ENCODE results near the gene RASSF3.
A peak's percentile ranks its signal among the peaks of the same experiment; 100 is the strongest.
"Not testable (repeated sequence)": the region's sequence is repeated elsewhere in the genome, so short reads cannot be mapped to it uniquely, and the experiment has no call there.

RASSF3 gene

GRCh38 chr12:64621257-64621942 is 11.1 kb downstream of the RASSF3 start:
- no peaks in the 10 kb centered on the region for H3K36me3 ChIP-seq (ENCODE audit: control insufficient read depth in 1 of 2, insufficient read depth in 2 of 2, low read length in 2 of 2)
- H4K8ac ChIP-seq (ENCODE audit: low read depth, low read length) = no peak overlapping the region
- no peak overlapping the region for H3K14ac ChIP-seq (ENCODE audit: low read length)
- no peak overlapping the region for H3K4me2 ChIP-seq (ENCODE audit: low read length)
- peaks cover 1% of the 10 kb centered on the region for H3K79me1 ChIP-seq (ENCODE audit: low read length)
- no peak overlapping the region for H2BK5ac ChIP-seq (ENCODE audit: low read depth, low read length, poor library complexity)
- H4K12ac ChIP-seq (ENCODE audit: low read depth, low read length) = no peak overlapping the region
- no peak overlapping the region for H2BK12ac ChIP-seq (ENCODE audit: low read length)
- no peak overlapping the region for H2AK5ac ChIP-seq (ENCODE audit: low read length)
- no peak overlapping the region for H4K91ac ChIP-seq (ENCODE audit: low read depth, low read length)
- no peak overlapping the region for H3K18ac ChIP-seq (ENCODE audit: low read length)
- peaks cover 0 to 2% of the 10 kb centered on the region in 2 experiments for H3K4me1 ChIP-seq (ENCODE audit: control insufficient read depth in 1 of 2, insufficient read depth in 2 of 2, low read length in 2 of 2)
- H3K79me2 ChIP-seq (ENCODE audit: control insufficient read depth, insufficient read depth, low read length, poor library complexity) = no peaks in the 10 kb centered on the region
- no CpG with 5 or more reads among the region's 13 CpGs for WGBS (ENCODE audit: extremely low coverage, insufficient coverage, insufficient read length)
- H3K23ac ChIP-seq (ENCODE audit: low read length) = no peak overlapping the region
- DNase-seq = peak; percentile 80 to 87
- no peaks in the 10 kb centered on the region for H3K9me3 ChIP-seq (ENCODE audit: insufficient read depth, low read depth, low read length)
- no peak overlapping the region for H3K4me3 ChIP-seq (ENCODE audit: low read depth, low read length)
- H2AFZ ChIP-seq (ENCODE audit: insufficient read depth, low read length, poor library complexity) = no peak overlapping the region
- H3K27me3 ChIP-seq (ENCODE audit: insufficient read depth, low read length) = no peaks in the 10 kb centered on the region
- H3K4ac ChIP-seq (ENCODE audit: low read depth, low read length) = no peak overlapping the region
- no peak overlapping the region for H3K9ac ChIP-seq (ENCODE audit: low read length)
- H3K27ac ChIP-seq (ENCODE audit: low read depth, low read length) = no peak overlapping the region
- H2BK120ac ChIP-seq (ENCODE audit: insufficient read depth, low read length, poor library complexity) = no peak overlapping the region

GRCh38 chr12:64624035-64624434 is 13.7 kb downstream of the RASSF3 start:
- Histone ChIP-seq H4K91ac (ENCODE audit: low read depth, low read length) (no peak overlapping the region), H3K9me3 (ENCODE audit: insufficient read depth, low read depth, low read length) (no peaks in the 10 kb centered on the region), H3K4me3 (ENCODE audit: low read depth, low read length) (no peak overlapping the region), H3K4me1 (ENCODE audit: control insufficient read depth in 1 of 2, insufficient read depth in 2 of 2, low read length in 2 of 2) (peaks cover 0 to 2% of the 10 kb centered on the region in 2 experiments), H3K36me3 (ENCODE audit: control insufficient read depth in 1 of 2, insufficient read depth in 2 of 2, low read length in 2 of 2) (peaks cover 0 to 2% of the 10 kb centered on the region in 2 experiments), H3K79me2 (ENCODE audit: control insufficient read depth, insufficient read depth, low read length, poor library complexity) (peaks cover 3% of the 10 kb centered on the region), H4K12ac (ENCODE audit: low read depth, low read length) (no peak overlapping the region), H3K27me3 (ENCODE audit: insufficient read depth, low read length) (no peaks in the 10 kb centered on the region), H3K18ac (ENCODE audit: low read length) (no peak overlapping the region), H3K4me2 (ENCODE audit: low read length) (no peak overlapping the region), H3K79me1 (ENCODE audit: low read length) (peaks cover 1% of the 10 kb centered on the region), H2AFZ (ENCODE audit: insufficient read depth, low read length, poor library complexity) (no peak overlapping the region), H2BK5ac (ENCODE audit: low read depth, low read length, poor library complexity) (no peak overlapping the region), H3K9ac (ENCODE audit: low read length) (no peak overlapping the region), H4K8ac (ENCODE audit: low read depth, low read length) (no peak overlapping the region), H2BK120ac (ENCODE audit: insufficient read depth, low read length, poor library complexity) (no peak overlapping the region), H3K14ac (ENCODE audit: low read length) (no peak overlapping the region), H3K23ac (ENCODE audit: low read length) (no peak overlapping the region), H3K4ac (ENCODE audit: low read depth, low read length) (no peak overlapping the region), H2BK12ac (ENCODE audit: low read length) (no peak overlapping the region), H3K27ac (ENCODE audit: low read depth, low read length) (no peak overlapping the region), H2AK5ac (ENCODE audit: low read length) (no peak overlapping the region)
- no CpG with 5 or more reads among the region's 4 CpGs for WGBS (ENCODE audit: extremely low coverage, insufficient coverage, insufficient read length)
- no peak for DNase-seq

- Histone ChIP-seq H3K4me1 (ENCODE audit: control insufficient read depth in 1 of 2, insufficient read depth in 2 of 2, low read length in 2 of 2) (peaks cover 0 to 2% of the 10 kb centered on the region in 2 experiments), H3K18ac (ENCODE audit: low read length) (no peak overlapping the region), H3K79me2 (ENCODE audit: control insufficient read depth, insufficient read depth, low read length, poor library complexity) (peaks cover 3% of the 10 kb centered on the region), H3K9me3 (ENCODE audit: insufficient read depth, low read depth, low read length) (no peaks in the 10 kb centered on the region), H3K27ac (ENCODE audit: low read depth, low read length) (peak overlapping the region; percentile 86), H2AK5ac (ENCODE audit: low read length) (no peak overlapping the region), H3K14ac (ENCODE audit: low read length) (no peak overlapping the region), H3K9ac (ENCODE audit: low read length) (no peak overlapping the region), H4K8ac (ENCODE audit: low read depth, low read length) (no peak overlapping the region), H3K4me2 (ENCODE audit: low read length) (peak overlapping the region; percentile 51), H3K36me3 (ENCODE audit: control insufficient read depth in 1 of 2, insufficient read depth in 2 of 2, low read length in 2 of 2) (peaks cover 0 to 3% of the 10 kb centered on the region in 2 experiments), H3K79me1 (ENCODE audit: low read length) (peaks cover 1% of the 10 kb centered on the region), H3K27me3 (ENCODE audit: insufficient read depth, low read length) (no peaks in the 10 kb centered on the region), H3K4me3 (ENCODE audit: low read depth, low read length) (no peak overlapping the region), H3K4ac (ENCODE audit: low read depth, low read length) (no peak overlapping the region), H2BK5ac (ENCODE audit: low read depth, low read length, poor library complexity) (peak overlapping the region; percentile 28), H4K12ac (ENCODE audit: low read depth, low read length) (no peak overlapping the region), H2BK120ac (ENCODE audit: insufficient read depth, low read length, poor library complexity) (no peak overlapping the region), H4K91ac (ENCODE audit: low read depth, low read length) (no peak overlapping the region), H3K23ac (ENCODE audit: low read length) (no peak overlapping the region), H2BK12ac (ENCODE audit: low read length) (no peak overlapping the region), H2AFZ (ENCODE audit: insufficient read depth, low read length, poor library complexity) (no peak overlapping the region)
- no CpG with 5 or more reads among the region's 15 CpGs for WGBS (ENCODE audit: extremely low coverage, insufficient coverage, insufficient read length)
- DNase-seq = peak; percentile 88 to 97
Measured at GRCh38 chr12:64625243-64626077, 15.2 kb downstream of the RASSF3 start.

- not testable (repeated sequence) for H3K23ac ChIP-seq (ENCODE audit: low read length); DNase-seq; H2AFZ ChIP-seq (ENCODE audit: insufficient read depth, low read length, poor library complexity); H2BK12ac ChIP-seq (ENCODE audit: low read length); H3K4me3 ChIP-seq (ENCODE audit: low read depth, low read length); H2AK5ac ChIP-seq (ENCODE audit: low read length); H3K4me2 ChIP-seq (ENCODE audit: low read length); H3K27ac ChIP-seq (ENCODE audit: low read depth, low read length); H3K18ac ChIP-seq (ENCODE audit: low read length); H4K8ac ChIP-seq (ENCODE audit: low read depth, low read length); H3K14ac ChIP-seq (ENCODE audit: low read length); H3K9ac ChIP-seq (ENCODE audit: low read length); H3K4me1 ChIP-seq (ENCODE audit: control insufficient read depth in 1 of 2, insufficient read depth in 2 of 2, low read length in 2 of 2); H3K79me2 ChIP-seq (ENCODE audit: control insufficient read depth, insufficient read depth, low read length, poor library complexity); H3K79me1 ChIP-seq (ENCODE audit: low read length); H4K12ac ChIP-seq (ENCODE audit: low read depth, low read length); H2BK120ac ChIP-seq (ENCODE audit: insufficient read depth, low read length, poor library complexity); H3K27me3 ChIP-seq (ENCODE audit: insufficient read depth, low read length); H2BK5ac ChIP-seq (ENCODE audit: low read depth, low read length, poor library complexity); H3K9me3 ChIP-seq (ENCODE audit: insufficient read depth, low read depth, low read length); H3K36me3 ChIP-seq (ENCODE audit: control insufficient read depth in 1 of 2, insufficient read depth in 2 of 2, low read length in 2 of 2)
- Histone ChIP-seq H4K91ac (ENCODE audit: low read depth, low read length) (peak overlapping the region; percentile 43), H3K4ac (ENCODE audit: low read depth, low read length) (peak overlapping the region; percentile 76)
- WGBS (ENCODE audit: extremely low coverage, insufficient coverage, insufficient read length) = no CpG with 5 or more reads among the region's 1 CpG
Measured at GRCh38 chr12:64626588-64626987, 16.3 kb downstream of the RASSF3 start.
